PC-3 (cell line): Measurements from ENCODE around the gene SOS1. TPM values are rescaled to one million over a fixed set of nuclear protein-coding genes. Genes with fewer than 3 reads are reported as not detected.

Experiments used
- ATAC-seq: fragments of 200-7000 bp; cut with Tn5 transposase; 2 replicates; pipeline ENCODE4 v1.9.1; 2020; ENCODE audit warnings: mild to moderate bottlenecking, moderate library complexity
- BruUV-seq: library from RNA; stranded (reverse); fragments of 400-500 nt; replicated peaks from 2 replicates; lab custom pipeline; 2021; lab: Mats Ljungman, UMichigan
- CTCF ChIA-PET: fragments of 300-600 bp; sonication (Branson Sonifier 250); formaldehyde crosslinking; loops from one replicate; lab custom pipeline; 2022; ENCODE audit warnings: antibody characterized with exemption; lab: Charles Lee
- POLR2A ChIA-PET: fragments of 300-600 bp; sonication (Branson Sonifier 250); formaldehyde crosslinking; loops from one replicate; lab custom pipeline; 2022; ENCODE audit warnings: antibody characterized with exemption; ENCODE audit not compliant: unreplicated experiment; lab: Charles Lee
- DNase-seq: peaks from one replicate; pipeline ENCODE4 v3.0.0-alpha.2; 2015
- H2AFZ ChIP-seq: fragments of 300-600 bp; sonication (generic); 2 replicates; pipeline ENCODE4 v1.6.0; 2016; ENCODE audit warnings: antibody characterized with exemption, low read length
- H3F3A ChIP-seq: fragments of 300-600 bp; sonication (generic); one replicate; pipeline ENCODE4 v1.6.0; 2017; ENCODE audit warnings: antibody characterized with exemption, low read length, control low read depth, mild to moderate bottlenecking; ENCODE audit not compliant: unreplicated experiment
- H3K27ac ChIP-seq: fragments of 300-600 bp; sonication (generic); 2 replicates; pipeline ENCODE4 v1.5.1; 2016; ENCODE audit warnings: mild to moderate bottlenecking, low read length
- H3K27me3 ChIP-seq: fragments of 300-600 bp; sonication (generic); 2 replicates; pipeline ENCODE4 v1.6.1; 2016; ENCODE audit warnings: low read length, mixed read lengths
- H3K36me3 ChIP-seq: fragments of 300-600 bp; sonication (generic); 2 replicates; pipeline ENCODE4 v1.6.1; 2016; ENCODE audit warnings: low read depth, mixed run types, low read length, mixed read lengths
- H3K4me1 ChIP-seq: fragments of 300-600 bp; sonication (generic); 2 replicates; pipeline ENCODE4 v1.5.1; 2016; ENCODE audit warnings: low read length; ENCODE audit not compliant: insufficient read depth
- H3K4me2 ChIP-seq: fragments of 300-600 bp; sonication (generic); 2 replicates; pipeline ENCODE4 v1.6.0; 2016; ENCODE audit warnings: low read length
- H3K4me3 ChIP-seq: fragments of 300-600 bp; sonication (generic); 2 replicates; pipeline ENCODE4 v1.5.1; 2016; ENCODE audit warnings: mild to moderate bottlenecking, low read length, mixed read lengths
- H3K79me2 ChIP-seq: fragments of 300-600 bp; sonication (generic); 2 replicates; pipeline ENCODE4 v1.6.1; 2017; ENCODE audit warnings: low read length, mixed read lengths
- H3K9ac ChIP-seq: fragments of 300-600 bp; sonication (generic); 2 replicates; pipeline ENCODE4 v1.6.0; 2016; ENCODE audit warnings: mild to moderate bottlenecking, low read length
- H3K9me2 ChIP-seq: fragments of 300-600 bp; sonication (generic); replicated peaks from 2 replicates; pipeline ENCODE4 v1.6.1; 2016; ENCODE audit warnings: mixed run types, low read length, mixed read lengths
- H3K9me3 ChIP-seq: fragments of 300-600 bp; sonication (generic); 2 replicates; pipeline ENCODE4 v1.6.1; 2016; ENCODE audit warnings: low read length, mixed read lengths
- H4K20me1 ChIP-seq: fragments of 300-600 bp; sonication (generic); 2 replicates; pipeline ENCODE4 v1.6.1; 2016; ENCODE audit warnings: low read length, mixed read lengths
- CTCF ChIP-seq: fragments of 300-600 bp; sonication (generic); conservative IDR thresholded peaks from 2 replicates; pipeline ENCODE4 v1.5.1; 2017; ENCODE audit warnings: antibody characterized with exemption, low read depth, mild to moderate bottlenecking, low read length
- EZH2 ChIP-seq: fragments of 300-600 bp; sonication (generic); IDR thresholded peaks from one replicate; pipeline ENCODE4 v1.6.1; 2017; ENCODE audit warnings: antibody characterized with exemption, mild to moderate bottlenecking, low read length; ENCODE audit not compliant: unreplicated experiment
- EZH2phosphoT487 ChIP-seq: fragments of 300-600 bp; sonication (generic); IDR thresholded peaks from 2 replicates; pipeline ENCODE4 v1.6.1; 2018; ENCODE audit warnings: mild to moderate bottlenecking, antibody characterized with exemption, low read length, borderline replicate concordance
- intact Hi-C: fragments of 100-400 bp; cut with micrococcal nuclease; formaldehyde crosslinking; loops from 2 replicates; pipeline ENCODE4 v1.9.0; 2023
- total RNA-seq: library from RNA; depleted of rRNA; stranded (reverse); fragments of >200 nt; gene quantifications from 2 replicates; pipeline ENCODE4 v1.2.3, GENCODE V29; 2014

Gene SOS1
- total RNA-seq, 1 experiment from 2014 or later: 9.7 TPM

- no peaks in the 10 kb centered on the region for H3K79me2 ChIP-seq
- no peak overlapping the region for H3K9ac ChIP-seq
- H3K27me3 ChIP-seq: no peaks in the 10 kb centered on the region
- no peak overlapping the region for H3K4me2 ChIP-seq
- no peaks in the 10 kb centered on the region for H3K4me1 ChIP-seq
- ATAC-seq (no peak), DNase-seq (no peak)
- no peaks in the 10 kb centered on the region for H3K9me3 ChIP-seq
- no peak overlapping the region for H3K27ac ChIP-seq
- no peaks in the 10 kb centered on the region for H4K20me1 ChIP-seq
- no peaks in the 10 kb centered on the region for H3F3A ChIP-seq
- no peak for TF ChIP-seq CTCF
- no peak for TF ChIP-seq EZH2phosphoT487
- TF ChIP-seq EZH2: no peak
- ChIA-PET POLR2A (no interaction called here), CTCF (no interaction called here)
- BruUV-seq: no TSS peak
- intact Hi-C loops: no loop called here
- no peak overlapping the region for H2AFZ ChIP-seq
- H3K9me2 ChIP-seq: no peaks in the 10 kb centered on the region
- H3K4me3 ChIP-seq: no peak overlapping the region
- H3K36me3 ChIP-seq: peaks cover 8% of the 10 kb centered on the region
Observed at GRCh38 chr2:38981003-38981669, 139.7 kb downstream of the SOS1 start.

- no TSS peak for BruUV-seq
- ChIA-PET POLR2A (no interaction called here), CTCF (interaction anchor here (0.7 kb wide), 1 partner anchor 31 kb away, joined by 4 read pairs; no protein-coding TSS in a partner anchor)
Observed at GRCh38 chr2:38978908-38979307, 141.9 kb downstream of the SOS1 start.

More at GRCh38 chr2:38978908-38979307, 141.9 kb downstream of the SOS1 start:
- Histone ChIP-seq H3K4me3 (no peak overlapping the region), H3K4me2 (no peak overlapping the region), H3F3A (no peaks in the 10 kb centered on the region), H3K79me2 (no peaks in the 10 kb centered on the region), H3K9me3 (no peaks in the 10 kb centered on the region), H3K9ac (no peak overlapping the region), H3K4me1 (no peaks in the 10 kb centered on the region), H3K27me3 (no peaks in the 10 kb centered on the region), H3K27ac (no peak overlapping the region), H4K20me1 (no peaks in the 10 kb centered on the region), H2AFZ (no peak overlapping the region), H3K9me2 (no peaks in the 10 kb centered on the region), H3K36me3 (no peaks in the 10 kb centered on the region)
- DNase-seq: no peak
- no peak for ATAC-seq
- intact Hi-C loops: no loop called here
- TF ChIP-seq EZH2phosphoT487: no peak
- no peak for TF ChIP-seq EZH2
- TF ChIP-seq CTCF: no peak
